PC-3 (cell line): ENCODE data around the gene ME1. TPM values are rescaled to one million over a fixed set of nuclear protein-coding genes. Genes with fewer than 3 reads are reported as not detected.

Experiments used
- ATAC-seq: fragments of 200-7000 bp; cut with Tn5 transposase; 2 replicates; pipeline ENCODE4 v1.9.1; 2020; ENCODE audit warnings: mild to moderate bottlenecking, moderate library complexity
- BruUV-seq: library from RNA; stranded (reverse); fragments of 400-500 nt; replicated peaks from 2 replicates; lab custom pipeline; 2021; lab: Mats Ljungman, UMichigan
- CTCF ChIA-PET: fragments of 300-600 bp; sonication (Branson Sonifier 250); formaldehyde crosslinking; loops from one replicate; lab custom pipeline; 2022; ENCODE audit warnings: antibody characterized with exemption; lab: Charles Lee
- POLR2A ChIA-PET: fragments of 300-600 bp; sonication (Branson Sonifier 250); formaldehyde crosslinking; loops from one replicate; lab custom pipeline; 2022; ENCODE audit warnings: antibody characterized with exemption; ENCODE audit not compliant: unreplicated experiment; lab: Charles Lee
- DNase-seq: peaks from one replicate; pipeline ENCODE4 v3.0.0-alpha.2; 2015
- H2AFZ ChIP-seq: fragments of 300-600 bp; sonication (generic); 2 replicates; pipeline ENCODE4 v1.6.0; 2016; ENCODE audit warnings: antibody characterized with exemption, low read length
- H3F3A ChIP-seq: fragments of 300-600 bp; sonication (generic); one replicate; pipeline ENCODE4 v1.6.0; 2017; ENCODE audit warnings: antibody characterized with exemption, low read length, control low read depth, mild to moderate bottlenecking; ENCODE audit not compliant: unreplicated experiment
- H3K27ac ChIP-seq: fragments of 300-600 bp; sonication (generic); 2 replicates; pipeline ENCODE4 v1.5.1; 2016; ENCODE audit warnings: mild to moderate bottlenecking, low read length
- H3K27me3 ChIP-seq: fragments of 300-600 bp; sonication (generic); 2 replicates; pipeline ENCODE4 v1.6.1; 2016; ENCODE audit warnings: low read length, mixed read lengths
- H3K36me3 ChIP-seq: fragments of 300-600 bp; sonication (generic); 2 replicates; pipeline ENCODE4 v1.6.1; 2016; ENCODE audit warnings: low read depth, mixed run types, low read length, mixed read lengths
- H3K4me1 ChIP-seq: fragments of 300-600 bp; sonication (generic); 2 replicates; pipeline ENCODE4 v1.5.1; 2016; ENCODE audit warnings: low read length; ENCODE audit not compliant: insufficient read depth
- H3K4me2 ChIP-seq: fragments of 300-600 bp; sonication (generic); 2 replicates; pipeline ENCODE4 v1.6.0; 2016; ENCODE audit warnings: low read length
- H3K4me3 ChIP-seq: fragments of 300-600 bp; sonication (generic); 2 replicates; pipeline ENCODE4 v1.5.1; 2016; ENCODE audit warnings: mild to moderate bottlenecking, low read length, mixed read lengths
- H3K79me2 ChIP-seq: fragments of 300-600 bp; sonication (generic); 2 replicates; pipeline ENCODE4 v1.6.1; 2017; ENCODE audit warnings: low read length, mixed read lengths
- H3K9ac ChIP-seq: fragments of 300-600 bp; sonication (generic); 2 replicates; pipeline ENCODE4 v1.6.0; 2016; ENCODE audit warnings: mild to moderate bottlenecking, low read length
- H3K9me2 ChIP-seq: fragments of 300-600 bp; sonication (generic); replicated peaks from 2 replicates; pipeline ENCODE4 v1.6.1; 2016; ENCODE audit warnings: mixed run types, low read length, mixed read lengths
- H3K9me3 ChIP-seq: fragments of 300-600 bp; sonication (generic); 2 replicates; pipeline ENCODE4 v1.6.1; 2016; ENCODE audit warnings: low read length, mixed read lengths
- H4K20me1 ChIP-seq: fragments of 300-600 bp; sonication (generic); 2 replicates; pipeline ENCODE4 v1.6.1; 2016; ENCODE audit warnings: low read length, mixed read lengths
- CTCF ChIP-seq: fragments of 300-600 bp; sonication (generic); conservative IDR thresholded peaks from 2 replicates; pipeline ENCODE4 v1.5.1; 2017; ENCODE audit warnings: antibody characterized with exemption, low read depth, mild to moderate bottlenecking, low read length
- EZH2 ChIP-seq: fragments of 300-600 bp; sonication (generic); IDR thresholded peaks from one replicate; pipeline ENCODE4 v1.6.1; 2017; ENCODE audit warnings: antibody characterized with exemption, mild to moderate bottlenecking, low read length; ENCODE audit not compliant: unreplicated experiment
- EZH2phosphoT487 ChIP-seq: fragments of 300-600 bp; sonication (generic); IDR thresholded peaks from 2 replicates; pipeline ENCODE4 v1.6.1; 2018; ENCODE audit warnings: mild to moderate bottlenecking, antibody characterized with exemption, low read length, borderline replicate concordance
- intact Hi-C: fragments of 100-400 bp; cut with micrococcal nuclease; formaldehyde crosslinking; loops from 2 replicates; pipeline ENCODE4 v1.9.0; 2023
- total RNA-seq: library from RNA; depleted of rRNA; stranded (reverse); fragments of >200 nt; gene quantifications from 2 replicates; pipeline ENCODE4 v1.2.3, GENCODE V29; 2014

The ME1 gene
- total RNA-seq, 1 experiment from 2014 or later: 22.3 TPM

- Histone ChIP-seq H3K27me3 (no peaks in the 10 kb centered on the region), H3K9me3 (no peaks in the 10 kb centered on the region), H4K20me1 (no peaks in the 10 kb centered on the region), H3K4me2 (no peak overlapping the region), H3K79me2 (no peaks in the 10 kb centered on the region; the same call in 1 of the 2 replicates), H3F3A (peaks cover 5% of the 10 kb centered on the region), H3K4me3 (no peak overlapping the region), H3K36me3 (peaks cover 34% of the 10 kb centered on the region), H3K9ac (no peak overlapping the region), H2AFZ (no peak overlapping the region), H3K4me1 (peaks cover 28% of the 10 kb centered on the region), H3K27ac (no peak overlapping the region), H3K9me2 (no peaks in the 10 kb centered on the region)
- POLR2A ChIA-PET: no interaction called here
- intact Hi-C loops: no loop called here
- TF ChIP-seq EZH2phosphoT487: no peak
- no peak for TF ChIP-seq EZH2
- TF ChIP-seq CTCF: no peak
- no peak for ATAC-seq
- CTCF ChIA-PET: no interaction called here
- BruUV-seq: no TSS peak
- no peak for DNase-seq
Observed at GRCh38 chr6:83182114-83182513, 248.7 kb downstream of the ME1 start.

- no peak for DNase-seq
- Histone ChIP-seq H3K9ac (no peak overlapping the region), H3K9me3 (no peaks in the 10 kb centered on the region), H3K79me2 (no peaks in the 10 kb centered on the region; the same call in 1 of the 2 replicates), H3K27me3 (no peaks in the 10 kb centered on the region), H3K4me2 (no peak overlapping the region), H3K4me3 (no peak overlapping the region), H2AFZ (no peak overlapping the region), H3K4me1 (peaks cover 28% of the 10 kb centered on the region), H3F3A (peaks cover 5% of the 10 kb centered on the region), H3K27ac (no peak overlapping the region), H3K9me2 (no peaks in the 10 kb centered on the region), H4K20me1 (no peaks in the 10 kb centered on the region), H3K36me3 (peaks cover 32% of the 10 kb centered on the region)
- no TSS peak for BruUV-seq
- ChIA-PET CTCF (no interaction called here), POLR2A (no interaction called here)
- intact Hi-C loops: no loop called here
- ATAC-seq: no peak
- no peak for TF ChIP-seq EZH2phosphoT487
- TF ChIP-seq EZH2: no peak
- TF ChIP-seq CTCF: no peak
Observed at GRCh38 chr6:83180426-83180950, 250.4 kb downstream of the ME1 start.

GRCh38 chr6:83176246-83176645, 254.6 kb downstream of the ME1 start:
- CTCF ChIA-PET: no interaction called here
- no TSS peak for BruUV-seq

More at GRCh38 chr6:83176246-83176645, 254.6 kb downstream of the ME1 start:
- H3K36me3 ChIP-seq: peaks cover 30% of the 10 kb centered on the region
- ATAC-seq: no peak
- TF ChIP-seq CTCF (no peak), EZH2phosphoT487 (no peak)
- intact Hi-C loops: no loop called here
- no peak overlapping the region for H3K4me2 ChIP-seq
- no peaks in the 10 kb centered on the region for H4K20me1 ChIP-seq
- no peak overlapping the region for H3K27ac ChIP-seq
- H3F3A ChIP-seq: no peaks in the 10 kb centered on the region
- H3K79me2 ChIP-seq: no peaks in the 10 kb centered on the region
- H2AFZ ChIP-seq: no peak overlapping the region
- H3K4me1 ChIP-seq: no peaks in the 10 kb centered on the region
- POLR2A ChIA-PET: no interaction called here
- H3K9me3 ChIP-seq: no peaks in the 10 kb centered on the region
- no peak overlapping the region for H3K9ac ChIP-seq
- no peak for DNase-seq
- no peaks in the 10 kb centered on the region for H3K27me3 ChIP-seq
- H3K9me2 ChIP-seq: no peaks in the 10 kb centered on the region
- no peak overlapping the region for H3K4me3 ChIP-seq
